Measurements from ENCODE around the gene CCR8. TPM values are rescaled to one million over a fixed set of nuclear protein-coding genes. Genes with fewer than 3 reads are reported as not detected.

CCR8 gene
- total RNA-seq, 1 donor from 2014 or later: not detected

GRCh38 chr3:39378088-39378487, 48.6 kb downstream of the CCR8 start:
- H3K9me3 ChIP-seq (ENCODE audit: low read depth): no peaks in the 10 kb centered on the region
- no peaks in the 10 kb centered on the region for H3F3A ChIP-seq (ENCODE audit: low read depth)
- H3K4me1 ChIP-seq: no peaks in the 10 kb centered on the region
- Mint-ChIP-seq H3K36me3 (no peaks in the 10 kb centered on the region), H3K4me1 (peaks cover 9% of the 10 kb centered on the region), H3K9me3 (no peaks in the 10 kb centered on the region), H3K27ac (no peak overlapping the region), H3K4me3 (no peak overlapping the region), H3K27me3 (ENCODE audit: insufficient read depth, low read depth) (peaks cover 6% of the 10 kb centered on the region)
- H3K4me2 ChIP-seq: no peak overlapping the region
- no peak overlapping the region for H3K4me3 ChIP-seq
- no peak overlapping the region for H2AFZ ChIP-seq (replicated peaks)
- no peaks in the 10 kb centered on the region for H3K79me2 ChIP-seq (ENCODE audit: low read depth)
- no peaks in the 10 kb centered on the region for H4K20me1 ChIP-seq (ENCODE audit: low read depth)
- DNase-seq (ENCODE audit: low spot score): peak; percentile 70
- no peak overlapping the region for H3K27ac ChIP-seq
- no peak overlapping the region for H3K9ac ChIP-seq
- no peaks in the 10 kb centered on the region for H3K36me3 ChIP-seq
- no peaks in the 10 kb centered on the region for H3K27me3 ChIP-seq
- TF ChIP-seq EZH2phosphoT487 (IDR thresholded peaks at IDR 0.05): no peak
- TF ChIP-seq EZH2 (IDR thresholded peaks at IDR 0.05): no peak
- TF ChIP-seq CTCF (IDR thresholded peaks at IDR 0.05): peak; percentile 81

GRCh38 chr3:39378957-39379777, 49.7 kb downstream of the CCR8 start:
- H3K9me3 Mint-ChIP-seq: no peaks in the 10 kb centered on the region

GRCh38 chr3:39379778-39380155, 50.3 kb downstream of the CCR8 start:
- no peak for TF ChIP-seq EZH2 (IDR thresholded peaks at IDR 0.05)
- TF ChIP-seq EZH2phosphoT487 (IDR thresholded peaks at IDR 0.05): no peak
- TF ChIP-seq CTCF (IDR thresholded peaks at IDR 0.05): no peak
- Mint-ChIP-seq H3K27ac (no peak overlapping the region), H3K4me3 (no peak overlapping the region), H3K9me3 (no peaks in the 10 kb centered on the region), H3K4me1 (peaks cover 9% of the 10 kb centered on the region), H3K27me3 (ENCODE audit: insufficient read depth, low read depth) (peaks cover 6% of the 10 kb centered on the region), H3K36me3 (no peaks in the 10 kb centered on the region)
- H3K4me2 ChIP-seq: no peak overlapping the region
- H4K20me1 ChIP-seq (ENCODE audit: low read depth): peaks cover 4% of the 10 kb centered on the region
- no peaks in the 10 kb centered on the region for H3K4me1 ChIP-seq
- H3K79me2 ChIP-seq (ENCODE audit: low read depth): peaks cover 10% of the 10 kb centered on the region
- H3K36me3 ChIP-seq: no peaks in the 10 kb centered on the region
- no peak for DNase-seq (ENCODE audit: low spot score)
- H3K27ac ChIP-seq: no peak overlapping the region
- H3K27me3 ChIP-seq: no peaks in the 10 kb centered on the region
- peaks cover 8% of the 10 kb centered on the region for H3F3A ChIP-seq (ENCODE audit: low read depth)
- no peaks in the 10 kb centered on the region for H3K9me3 ChIP-seq (ENCODE audit: low read depth)
- H2AFZ ChIP-seq (replicated peaks): no peak overlapping the region
- no peak overlapping the region for H3K9ac ChIP-seq
- no peak overlapping the region for H3K4me3 ChIP-seq

More at GRCh38 chr3:39378957-39379777, 49.7 kb downstream of the CCR8 start:
- TF ChIP-seq EZH2phosphoT487 (IDR thresholded peaks at IDR 0.05) (no peak), CTCF (IDR thresholded peaks at IDR 0.05) (no peak), EZH2 (IDR thresholded peaks at IDR 0.05) (no peak)
- Mint-ChIP-seq H3K4me1 (peaks cover 9% of the 10 kb centered on the region), H3K27ac (no peak overlapping the region), H3K4me3 (no peak overlapping the region), H3K36me3 (no peaks in the 10 kb centered on the region), H3K27me3 (ENCODE audit: insufficient read depth, low read depth) (peaks cover 6% of the 10 kb centered on the region)
- H3K27ac ChIP-seq: no peak overlapping the region
- no peak overlapping the region for H2AFZ ChIP-seq (replicated peaks)
- H3K27me3 ChIP-seq: no peaks in the 10 kb centered on the region
- H3K79me2 ChIP-seq (ENCODE audit: low read depth): peaks cover 6% of the 10 kb centered on the region
- no peak overlapping the region for H3K9ac ChIP-seq
- H3K9me3 ChIP-seq (ENCODE audit: low read depth): no peaks in the 10 kb centered on the region
- no peaks in the 10 kb centered on the region for H4K20me1 ChIP-seq (ENCODE audit: low read depth)
- H3F3A ChIP-seq (ENCODE audit: low read depth): peaks cover 8% of the 10 kb centered on the region
- no peaks in the 10 kb centered on the region for H3K4me1 ChIP-seq
- no peak for DNase-seq (ENCODE audit: low spot score)
- H3K4me2 ChIP-seq: no peak overlapping the region
- H3K4me3 ChIP-seq: no peak overlapping the region
- no peaks in the 10 kb centered on the region for H3K36me3 ChIP-seq
